ENCODE data around the gene RAB28. TPM values are rescaled to one million over a fixed set of nuclear protein-coding genes. Genes with fewer than 3 reads are reported as not detected.

RAB28 gene
- 46.0 TPM for polyA plus RNA-seq (2013, experiment 1 of 2)
- polyA plus RNA-seq (2013, experiment 2 of 2) = 47.0 TPM

DNA sequence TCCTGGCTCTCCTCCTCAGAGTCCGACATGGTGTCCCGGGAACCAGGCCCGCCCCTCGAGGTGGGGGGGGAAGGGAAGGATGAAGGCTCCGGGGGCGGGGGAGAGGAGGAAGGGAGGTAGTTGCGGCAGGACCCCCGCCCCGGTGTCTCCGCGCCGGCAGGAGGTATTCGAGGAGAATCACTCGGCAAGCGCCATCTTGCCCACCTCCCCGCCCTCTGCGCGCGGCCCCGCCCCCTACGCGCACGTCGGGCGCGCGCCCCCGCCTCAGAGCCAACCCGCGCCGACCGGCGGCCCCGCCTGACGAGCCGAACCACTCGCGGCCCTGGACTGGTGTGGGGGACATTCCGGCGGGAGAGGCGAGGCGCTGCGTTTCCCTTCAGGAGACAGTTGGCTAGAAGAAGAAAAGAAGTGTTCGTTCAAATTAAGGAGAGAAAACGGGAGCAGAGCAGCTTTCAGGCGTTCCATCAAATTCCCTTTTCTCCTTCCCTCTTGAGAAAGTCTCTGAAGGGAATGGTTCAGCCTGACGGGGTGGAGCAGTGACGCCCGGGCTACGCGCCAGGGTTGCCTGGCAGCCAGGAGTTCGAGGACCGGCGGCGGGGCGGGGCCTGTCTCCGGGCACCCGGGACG lies at the start of gene RAB28:
RAB28 (minus strand) TSS at position 219 of the 627 bp plus-strand sequence.
- no peak within 1 kb of the TSS for H2BK120ac ChIP-seq (ENCODE audit: low read depth, low read length)
- no peaks in the 10 kb centered on the region for H3K27me3 ChIP-seq (ENCODE audit: control insufficient read depth in 3 of 3, insufficient read depth in 3 of 3, low read depth in 1 of 3, low read length in 3 of 3)
- peak within 1 kb of the TSS; percentile 50 to 95 for H3K4me3 ChIP-seq (ENCODE audit: low read length in 2 of 2)
- H3K9ac ChIP-seq (ENCODE audit: low read depth, low read length, poor library complexity) = peak within 1 kb of the TSS; percentile 81
- H3K79me1 ChIP-seq (ENCODE audit: low read depth, low read length) = no peaks in the 10 kb centered on the region
- H3K18ac ChIP-seq (ENCODE audit: low read length) = peak within 1 kb of the TSS; percentile 95
- H3K23ac ChIP-seq (ENCODE audit: low read depth, low read length, poor library complexity) = peak within 1 kb of the TSS; percentile 89
- no peak within 1 kb of the TSS for H4K91ac ChIP-seq (ENCODE audit: low read depth, low read length, poor library complexity)
- WGBS, 2 donors (ENCODE audit: extremely low coverage in 2 of 2, insufficient read length in 2 of 2, insufficient replicate concordance in 1 of 2) = no CpG with 5 or more reads among the region's 59 CpGs
- H2AK5ac ChIP-seq (ENCODE audit: low read depth, low read length) = no peak within 1 kb of the TSS
- H4K8ac ChIP-seq (ENCODE audit: low read depth, low read length) = peak within 1 kb of the TSS; percentile 19
- H2AFZ ChIP-seq (ENCODE audit: low read length) = peak within 1 kb of the TSS; percentile 99
- peaks cover 0 to under 1% of the 10 kb centered on the region in 2 donors for H3K36me3 ChIP-seq (replicated peaks in 1 of 2; ENCODE audit: control insufficient read depth in 2 of 2, insufficient read depth in 2 of 2, low read length in 2 of 2)
- H2BK12ac ChIP-seq (ENCODE audit: low read length) = no peak within 1 kb of the TSS
- peak within 1 kb of the TSS; percentile 95 for H2BK5ac ChIP-seq (ENCODE audit: low read length)
- H3K4me1 ChIP-seq (ENCODE audit: control insufficient read depth in 2 of 2, insufficient read depth in 1 of 2, low read depth in 1 of 2, low read length in 2 of 2) = peaks cover 0 to 8% of the 10 kb centered on the region in 2 donors
- no peaks in the 10 kb centered on the region for H3K9me3 ChIP-seq (replicated peaks in 1 of 2; ENCODE audit: control insufficient read depth in 2 of 2, insufficient read depth in 1 of 2, low read depth in 1 of 2, low read length in 2 of 2)
- H3K4ac ChIP-seq (ENCODE audit: low read length) = peak within 1 kb of the TSS; percentile 95
- peak within 1 kb of the TSS; percentile 89 for H2BK15ac ChIP-seq (ENCODE audit: low read length)
- H3K14ac ChIP-seq (ENCODE audit: low read length) = no peak within 1 kb of the TSS
- peak within 1 kb of the TSS; percentile 91 for H3K27ac ChIP-seq (replicated peaks; ENCODE audit: low read length)
- peak; percentile 90 for DNase-seq (ENCODE audit: low spot score)
- H3K4me2 ChIP-seq (ENCODE audit: insufficient read depth, low read length, poor library complexity, severe bottlenecking) = peak within 1 kb of the TSS; percentile 71

DNA sequence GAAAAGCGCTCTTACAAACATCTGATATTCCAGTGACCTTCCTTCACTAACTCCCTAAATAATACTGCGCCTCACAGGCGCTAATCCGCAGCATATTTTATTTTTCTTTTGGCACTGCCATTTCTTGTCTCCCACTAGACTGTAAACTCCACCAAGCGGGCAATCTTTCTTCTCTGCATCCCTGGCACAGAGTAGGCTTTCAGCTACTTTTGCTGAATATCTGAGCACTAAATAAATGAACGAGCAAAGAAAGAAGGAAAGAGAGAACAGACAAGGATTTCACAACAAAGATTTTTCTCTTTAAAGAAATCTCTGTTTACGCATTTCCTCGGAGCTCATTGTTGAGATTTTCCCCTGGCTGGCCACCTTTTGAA lies 47.5 kb upstream of the RAB28 start:
- H3K27me3 ChIP-seq (ENCODE audit: control insufficient read depth in 3 of 3, insufficient read depth in 3 of 3, low read depth in 1 of 3, low read length in 3 of 3) = peaks cover 71 to 99% (median 94%) of the 10 kb centered on the region in 3 experiments
- no peak for DNase-seq (ENCODE audit: low spot score)
- peak overlapping the region in 1 of 2 donors; percentile 18 for H3K4me3 ChIP-seq (ENCODE audit: low read length in 2 of 2)
- H2BK15ac ChIP-seq (ENCODE audit: low read length) = no peak overlapping the region
- no peak overlapping the region for H3K18ac ChIP-seq (ENCODE audit: low read length)
- peaks cover 4 to 14% of the 10 kb centered on the region in 2 donors for H3K4me1 ChIP-seq (ENCODE audit: control insufficient read depth in 2 of 2, insufficient read depth in 1 of 2, low read depth in 1 of 2, low read length in 2 of 2)
- no peak overlapping the region for H3K14ac ChIP-seq (ENCODE audit: low read length)
- H3K9ac ChIP-seq (ENCODE audit: low read depth, low read length, poor library complexity) = no peak overlapping the region
- WGBS, 2 donors (ENCODE audit: extremely low coverage in 2 of 2, insufficient read length in 2 of 2, insufficient replicate concordance in 1 of 2) = no CpG with 5 or more reads among the region's 8 CpGs
- no peak overlapping the region for H3K4ac ChIP-seq (ENCODE audit: low read length)
- no peak overlapping the region for H2AK5ac ChIP-seq (ENCODE audit: low read depth, low read length)
- no peak overlapping the region for H2BK120ac ChIP-seq (ENCODE audit: low read depth, low read length)
- no peaks in the 10 kb centered on the region for H3K36me3 ChIP-seq (replicated peaks in 1 of 2; ENCODE audit: control insufficient read depth in 2 of 2, insufficient read depth in 2 of 2, low read length in 2 of 2)
- H3K9me3 ChIP-seq (replicated peaks in 1 of 2; ENCODE audit: control insufficient read depth in 2 of 2, insufficient read depth in 1 of 2, low read depth in 1 of 2, low read length in 2 of 2) = peaks cover 2 to 9% of the 10 kb centered on the region in 2 donors
- H2BK12ac ChIP-seq (ENCODE audit: low read length) = no peak overlapping the region
- no peak overlapping the region for H2BK5ac ChIP-seq (ENCODE audit: low read length)
- H4K8ac ChIP-seq (ENCODE audit: low read depth, low read length) = no peak overlapping the region
- H2AFZ ChIP-seq (ENCODE audit: low read length) = peak overlapping the region; percentile 78
- H4K91ac ChIP-seq (ENCODE audit: low read depth, low read length, poor library complexity) = no peak overlapping the region
- no peak overlapping the region for H3K27ac ChIP-seq (replicated peaks; ENCODE audit: low read length)
- no peaks in the 10 kb centered on the region for H3K79me1 ChIP-seq (ENCODE audit: low read depth, low read length)
- no peak overlapping the region for H3K23ac ChIP-seq (ENCODE audit: low read depth, low read length, poor library complexity)
- peak overlapping the region; percentile 32 for H3K4me2 ChIP-seq (ENCODE audit: insufficient read depth, low read length, poor library complexity, severe bottlenecking)

DNA sequence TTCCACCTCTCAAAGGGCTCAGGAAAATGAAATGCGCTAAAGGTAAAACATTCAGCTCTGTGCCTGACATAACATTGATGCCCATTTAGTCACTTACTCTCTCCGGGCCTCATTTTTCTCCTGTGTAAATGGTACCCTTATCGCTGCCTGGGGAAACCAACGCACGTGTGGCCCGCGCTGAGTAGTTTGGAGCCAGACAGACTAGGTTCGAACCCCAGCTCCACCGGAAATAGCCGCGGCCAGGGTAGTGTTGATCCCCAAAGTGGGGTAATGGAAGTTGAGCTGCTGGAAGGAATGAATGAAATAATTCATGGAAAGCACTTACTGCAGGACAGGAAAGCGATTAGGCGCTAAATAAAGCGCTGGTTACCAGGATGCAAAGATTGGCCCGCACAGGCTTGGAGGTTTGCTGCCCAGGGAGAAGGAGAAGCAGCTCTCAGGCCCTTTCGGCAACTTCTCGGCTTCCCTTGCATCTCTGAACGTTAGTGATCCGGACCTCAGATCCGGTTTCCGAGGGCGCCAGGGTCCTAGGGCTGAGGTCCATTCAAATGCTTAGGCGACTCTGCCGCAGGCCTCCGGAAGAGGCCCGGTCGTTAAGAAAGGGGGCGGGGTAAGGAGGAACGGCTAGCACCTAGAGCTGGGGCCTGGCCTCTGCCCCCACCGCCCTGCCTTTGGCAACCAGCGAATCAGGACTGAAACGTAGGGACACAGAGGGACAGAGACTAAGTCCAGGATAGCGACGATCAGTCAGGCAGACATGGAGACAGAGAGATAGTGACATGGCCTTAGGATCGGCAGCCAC lies 46.9 kb upstream of the RAB28 start:
- Histone ChIP-seq H3K4me2 (ENCODE audit: insufficient read depth, low read length, poor library complexity, severe bottlenecking) (peak overlapping the region; percentile 32), H3K4me3 (ENCODE audit: low read length in 2 of 2) (peak overlapping the region in 1 of 2 donors; percentile 18), H2BK5ac (ENCODE audit: low read length) (no peak overlapping the region), H3K27ac (replicated peaks; ENCODE audit: low read length) (no peak overlapping the region), H3K79me1 (ENCODE audit: low read depth, low read length) (no peaks in the 10 kb centered on the region), H2BK12ac (ENCODE audit: low read length) (no peak overlapping the region), H4K91ac (ENCODE audit: low read depth, low read length, poor library complexity) (no peak overlapping the region), H2AFZ (ENCODE audit: low read length) (peak overlapping the region; percentile 78), H3K18ac (ENCODE audit: low read length) (peak overlapping the region; percentile 30), H3K9ac (ENCODE audit: low read depth, low read length, poor library complexity) (no peak overlapping the region), H3K9me3 (replicated peaks in 1 of 2; ENCODE audit: control insufficient read depth in 2 of 2, insufficient read depth in 1 of 2, low read depth in 1 of 2, low read length in 2 of 2) (peaks cover 4 to 6% of the 10 kb centered on the region in 2 donors), H2BK120ac (ENCODE audit: low read depth, low read length) (no peak overlapping the region), H3K36me3 (replicated peaks in 1 of 2; ENCODE audit: control insufficient read depth in 2 of 2, insufficient read depth in 2 of 2, low read length in 2 of 2) (no peaks in the 10 kb centered on the region), H3K14ac (ENCODE audit: low read length) (no peak overlapping the region), H3K23ac (ENCODE audit: low read depth, low read length, poor library complexity) (peak overlapping the region; percentile 25), H2BK15ac (ENCODE audit: low read length) (no peak overlapping the region), H3K4me1 (ENCODE audit: control insufficient read depth in 2 of 2, insufficient read depth in 1 of 2, low read depth in 1 of 2, low read length in 2 of 2) (peaks cover 4 to 14% of the 10 kb centered on the region in 2 donors), H3K4ac (ENCODE audit: low read length) (no peak overlapping the region), H2AK5ac (ENCODE audit: low read depth, low read length) (no peak overlapping the region), H3K27me3 (ENCODE audit: control insufficient read depth in 3 of 3, insufficient read depth in 3 of 3, low read depth in 1 of 3, low read length in 3 of 3) (peaks cover 70 to 99% (median 94%) of the 10 kb centered on the region in 3 experiments), H4K8ac (ENCODE audit: low read depth, low read length) (no peak overlapping the region)
- no peak for DNase-seq (ENCODE audit: low spot score)
- WGBS, 2 donors (ENCODE audit: extremely low coverage in 2 of 2, insufficient read length in 2 of 2, insufficient replicate concordance in 1 of 2) = no CpG with 5 or more reads among the region's 35 CpGs

Measured in neuronal stem cell (in vitro differentiated cells).